NK-92 (cell line): ENCODE data around the gene CAMSAP1.
"Not testable (repeated sequence)": the region's sequence is repeated elsewhere in the genome, so short reads cannot be mapped to it uniquely, and the experiment has no call there.

Experiments used
- DNase-seq: peaks from one replicate; lab custom pipeline; 2025; ENCODE audit not compliant: unreplicated experiment; lab: John Stamatoyannopoulos, UW

Gene CAMSAP1

GRCh38 chr9:135921749-135922310 is 14.5 kb upstream of the CAMSAP1 start:
- DNase-seq = no peak

- no peak for DNase-seq
Observed at GRCh38 chr9:135920973-135921585, 13.7 kb upstream of the CAMSAP1 start.

GRCh38 chr9:135920256-135920930 is 13.0 kb upstream of the CAMSAP1 start:
- DNase-seq = no peak

- DNase-seq = no peak
Observed at GRCh38 chr9:135919318-135919890, 12.1 kb upstream of the CAMSAP1 start.

GRCh38 chr9:135916227-135916626 is 8.9 kb upstream of the CAMSAP1 start:
- DNase-seq = not testable (repeated sequence)

GRCh38 chr9:135914921-135915320 is 7.6 kb upstream of the CAMSAP1 start:
- no peak for DNase-seq

- DNase-seq = not testable (repeated sequence)
Observed at GRCh38 chr9:135911233-135911632, 3.9 kb upstream of the CAMSAP1 start.

- DNase-seq = no peak
Observed at GRCh38 chr9:135910757-135911156, 3.4 kb upstream of the CAMSAP1 start.

GRCh38 chr9:135910216-135910615 is 2.9 kb upstream of the CAMSAP1 start:
- no peak for DNase-seq

GRCh38 chr9:135909371-135909770 is 2.0 kb upstream of the CAMSAP1 start:
- no peak for DNase-seq

GRCh38 chr9:135908754-135909204 is 1.4 kb upstream of the CAMSAP1 start:
- no peak for DNase-seq

- DNase-seq = no peak
Observed at GRCh38 chr9:135908093-135908753, 877 bp upstream of the CAMSAP1 start.

- DNase-seq = no peak
Observed at GRCh38 chr9:135907006-135907430, 328 bp downstream of the CAMSAP1 start.

- DNase-seq = no peak
Observed at GRCh38 chr9:135906291-135907005, 898 bp downstream of the CAMSAP1 start.

GRCh38 chr9:135905380-135906258 is 1.7 kb downstream of the CAMSAP1 start:
- no peak for DNase-seq

GRCh38 chr9:135903786-135904520 is 3.4 kb downstream of the CAMSAP1 start:
- no peak for DNase-seq

- no peak for DNase-seq
Observed at GRCh38 chr9:135903358-135903656, 4.0 kb downstream of the CAMSAP1 start.

GRCh38 chr9:135902655-135903357 is 4.5 kb downstream of the CAMSAP1 start:
- DNase-seq = no peak

GRCh38 chr9:135901826-135902225 is 5.5 kb downstream of the CAMSAP1 start:
- DNase-seq = no peak
